GM19463 (cell line): ENCODE results near the gene RPL22.

ENCODE experiments used
- ATAC-seq: cut with Tn5 transposase; IDR thresholded peaks from one replicate; pipeline ENCODE4 v1.9.1; 2021; ENCODE audit warnings: mild to moderate bottlenecking, moderate library complexity; ENCODE audit not compliant: unreplicated experiment

Gene RPL22

GRCh38 chr1:6157132-6157527 lies 42.3 kb downstream of the RPL22 start:
- ATAC-seq = no peak

GRCh38 chr1:6154525-6155319 lies 44.7 kb downstream of the RPL22 start:
- ATAC-seq = no peak

DNA sequence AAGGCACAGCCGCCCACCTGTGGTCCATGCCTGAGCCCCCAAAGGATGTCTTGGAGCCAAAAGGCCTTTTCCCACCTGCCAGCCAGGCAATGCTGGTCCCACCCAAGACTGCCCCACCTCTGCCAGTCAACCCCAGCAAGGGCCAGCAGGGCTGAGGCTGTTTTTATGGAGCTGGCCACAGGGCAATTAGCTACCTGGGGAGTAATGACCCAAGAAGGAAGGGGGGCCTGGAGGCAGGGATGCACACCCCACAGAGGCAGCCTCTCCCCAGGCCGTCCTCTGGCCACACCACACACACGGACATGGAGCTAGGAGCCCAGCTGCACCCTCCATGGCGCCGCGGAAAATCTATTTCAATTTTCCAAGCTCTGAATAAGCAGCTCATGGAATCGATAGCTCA lies 46.5 kb downstream of the RPL22 start:
- ATAC-seq = no peak

DNA sequence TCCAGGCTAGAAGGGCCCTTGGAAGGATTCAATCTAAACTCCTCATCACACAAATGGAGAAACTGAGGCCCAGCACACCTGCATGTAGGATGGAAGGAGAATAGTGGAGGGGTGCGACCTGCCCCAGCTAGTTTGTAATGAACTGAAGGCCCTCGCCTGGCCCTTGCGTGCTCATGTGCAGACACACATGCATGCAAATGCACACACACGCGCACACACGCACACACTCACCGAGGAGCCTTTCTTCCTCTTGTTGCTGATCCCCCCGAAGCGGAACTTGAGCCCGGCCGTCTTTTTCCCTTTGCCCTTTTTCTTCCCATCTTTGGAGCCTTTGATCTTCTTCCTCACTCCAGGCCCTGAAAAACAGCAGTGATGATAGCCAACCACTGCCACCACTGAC lies 47.2 kb downstream of the RPL22 start:
- no peak for ATAC-seq

GRCh38 chr1:6151291-6151822 lies 48.0 kb downstream of the RPL22 start:
- no peak for ATAC-seq

- no peak for ATAC-seq
These were observed 49.1 kb downstream of the RPL22 start for GRCh38 chr1:6150006-6150938.

DNA sequence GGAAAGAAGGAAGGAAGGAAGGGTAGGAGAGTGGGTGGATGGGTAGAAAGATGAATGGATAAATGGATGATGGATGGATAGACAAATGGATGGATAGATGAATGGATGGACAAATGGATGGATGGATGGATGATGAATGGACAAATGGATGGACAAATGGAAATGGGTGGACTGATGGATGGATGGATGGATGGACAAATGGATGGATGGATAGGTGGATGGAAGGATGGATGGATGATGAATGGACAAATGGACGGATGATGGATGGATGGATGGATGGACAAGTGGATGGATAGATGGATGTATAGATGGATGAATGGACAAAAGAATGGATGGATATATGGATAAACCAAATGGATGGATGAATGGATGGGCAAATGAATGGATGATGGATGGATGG lies 49.8 kb downstream of the RPL22 start:
- ATAC-seq = no peak

- no peak for ATAC-seq
These were observed 50.7 kb downstream of the RPL22 start for GRCh38 chr1:6148497-6149241.

DNA sequence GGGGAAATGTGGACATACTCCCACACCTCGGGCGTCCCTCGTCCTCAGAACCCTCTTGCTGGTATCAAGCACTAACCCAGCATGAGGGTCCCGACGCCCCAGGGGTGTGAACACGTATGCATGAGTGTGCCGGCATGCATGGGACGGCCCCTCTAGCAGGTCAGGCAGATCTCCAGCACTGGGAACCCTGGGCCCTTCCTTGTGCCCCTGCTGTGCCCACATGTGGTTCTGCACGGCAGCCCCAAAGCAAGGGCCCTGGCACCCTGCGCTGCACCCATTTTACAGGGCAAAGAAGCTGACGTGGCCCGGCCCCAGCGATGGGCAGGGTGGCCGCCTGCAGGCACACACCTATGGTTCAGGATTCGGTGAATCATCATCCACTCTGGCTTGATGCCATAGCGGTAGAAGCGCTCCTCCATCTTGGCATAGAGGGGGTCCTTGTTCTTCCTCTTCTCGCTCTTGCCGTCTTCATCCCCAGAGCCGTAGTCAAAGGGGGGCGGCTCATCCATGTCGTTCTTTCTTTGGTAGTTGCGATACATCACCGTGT lies 53.5 kb downstream of the RPL22 start:
- no peak for ATAC-seq

DNA sequence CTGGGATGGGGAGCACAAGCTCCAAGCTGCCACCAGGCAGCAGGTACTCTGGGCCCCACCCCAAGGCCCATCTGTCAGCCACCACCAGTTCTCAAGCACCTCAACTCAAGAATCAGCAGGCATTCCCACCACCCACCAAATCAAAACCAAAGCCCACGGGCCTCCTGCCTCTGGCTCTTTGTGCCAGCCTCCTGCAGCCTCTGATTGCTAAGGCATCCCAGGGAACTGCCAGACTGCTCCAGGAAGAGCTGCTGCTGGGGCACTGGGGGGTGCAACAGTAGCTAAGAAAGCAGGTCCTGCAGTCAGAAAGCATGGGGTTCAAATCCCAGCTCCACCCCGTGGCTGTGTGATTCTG lies 54.0 kb downstream of the RPL22 start:
- no peak for ATAC-seq

DNA sequence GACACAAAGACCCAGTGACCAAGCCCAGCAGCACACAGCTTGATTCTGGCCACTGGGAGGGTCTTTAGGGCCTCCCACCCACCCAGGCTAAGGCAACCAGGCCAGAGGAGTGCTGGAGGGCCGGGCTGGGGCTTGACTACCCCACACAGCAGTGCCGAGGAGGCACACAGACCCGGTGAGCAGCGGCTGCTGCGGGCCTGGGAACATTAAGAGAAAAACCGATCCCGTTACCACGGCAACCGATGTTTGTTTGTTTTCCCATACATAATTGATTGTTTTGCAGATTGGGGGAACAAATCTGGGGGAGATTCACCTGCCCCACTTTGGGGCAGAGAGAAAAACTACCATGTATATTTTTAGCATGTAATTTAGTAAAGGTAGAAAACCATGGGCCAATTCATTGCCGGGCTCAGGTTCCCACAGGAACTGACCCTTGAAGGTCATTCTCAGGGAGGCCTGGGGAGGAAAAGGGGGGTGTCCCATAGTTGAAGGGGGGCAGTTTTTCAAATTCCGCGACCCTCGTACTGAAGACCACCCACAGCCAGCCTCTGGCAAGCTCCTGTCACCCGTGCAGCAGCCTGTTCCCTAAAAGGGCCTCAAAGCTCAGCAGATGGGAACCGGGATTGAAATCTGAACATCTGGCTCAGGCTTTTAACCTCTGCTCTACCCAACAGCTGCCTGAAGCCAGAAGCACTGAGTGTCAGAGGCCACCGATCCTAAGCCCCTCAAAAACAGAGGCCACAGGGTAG lies 54.6 kb downstream of the RPL22 start:
- no peak for ATAC-seq

- ATAC-seq = no peak
These were observed 55.2 kb downstream of the RPL22 start for GRCh38 chr1:6144175-6144574.

DNA sequence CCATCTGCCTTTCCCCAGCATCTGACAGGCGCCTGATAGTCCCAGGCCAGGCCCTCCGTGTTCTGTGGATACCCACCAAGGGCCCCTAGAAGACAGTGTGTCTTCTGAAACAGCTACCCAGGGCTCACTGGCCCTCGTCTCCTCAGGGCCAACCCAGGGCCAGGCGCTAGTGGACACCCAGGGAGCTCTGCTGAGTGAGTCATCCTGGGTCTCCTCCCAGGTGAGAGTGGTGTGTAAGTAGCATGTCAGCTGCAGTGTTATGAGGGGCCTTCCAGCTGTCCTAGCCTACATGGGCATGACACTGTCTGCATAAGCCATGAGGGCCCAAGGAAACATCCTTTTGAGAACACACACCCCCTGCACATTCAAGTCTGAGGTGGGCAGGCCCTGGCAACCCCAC lies 56.0 kb downstream of the RPL22 start:
- ATAC-seq = no peak

DNA sequence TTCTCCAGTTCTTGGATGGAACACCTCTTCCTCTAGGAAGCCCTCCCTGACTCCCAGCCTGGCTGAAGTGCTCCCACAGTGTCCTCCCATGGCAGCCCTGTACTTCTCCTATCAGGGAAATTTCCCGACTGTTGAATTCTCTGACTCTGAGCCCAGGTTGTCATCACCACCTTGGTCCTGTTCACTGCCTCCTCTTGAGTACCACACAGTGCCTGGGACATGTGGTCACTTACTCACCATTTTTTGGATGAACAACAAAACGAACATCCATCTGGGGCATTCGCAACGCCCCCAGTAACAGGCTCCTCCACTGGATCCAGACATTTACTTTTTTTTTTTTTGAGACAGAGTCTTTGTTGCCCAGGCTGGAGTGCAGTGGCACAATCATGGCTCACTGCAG lies 56.7 kb downstream of the RPL22 start:
- no peak for ATAC-seq

DNA sequence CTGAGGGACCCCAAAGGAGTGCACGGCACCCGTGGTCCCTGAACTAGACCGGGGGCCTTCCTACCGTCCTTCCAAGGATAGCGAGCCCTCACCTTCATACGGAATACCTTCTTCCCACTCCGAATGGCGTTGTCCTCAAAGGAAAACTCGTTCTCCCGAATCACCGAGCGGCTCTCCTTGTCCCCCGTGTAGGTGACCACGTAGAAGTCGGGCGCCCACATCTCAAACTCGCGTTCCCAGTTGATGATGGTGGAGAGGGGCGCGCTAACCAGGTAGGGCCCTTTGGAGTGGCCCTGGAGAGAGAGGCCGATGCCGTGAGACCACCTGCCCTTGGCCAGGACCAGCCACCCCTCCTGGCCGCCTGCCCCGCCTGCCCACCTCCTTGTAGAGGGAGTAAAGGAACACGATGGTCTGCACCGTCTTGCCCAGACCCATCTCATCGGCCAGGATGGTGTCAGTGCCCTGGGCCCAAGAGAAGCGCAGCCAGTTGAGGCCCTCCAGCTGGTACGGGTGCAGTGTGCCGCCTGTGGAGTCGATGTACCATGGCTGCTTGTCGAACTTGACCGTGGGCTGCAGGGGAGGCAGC lies 57.3 kb downstream of the RPL22 start:
- ATAC-seq = no peak

- no peak for ATAC-seq
These were observed 57.8 kb downstream of the RPL22 start for GRCh38 chr1:6141592-6141991.

- ATAC-seq = no peak
These were observed 59.0 kb downstream of the RPL22 start for GRCh38 chr1:6140413-6140812.

GRCh38 chr1:6137758-6138157 lies 61.6 kb downstream of the RPL22 start:
- ATAC-seq = no peak

DNA sequence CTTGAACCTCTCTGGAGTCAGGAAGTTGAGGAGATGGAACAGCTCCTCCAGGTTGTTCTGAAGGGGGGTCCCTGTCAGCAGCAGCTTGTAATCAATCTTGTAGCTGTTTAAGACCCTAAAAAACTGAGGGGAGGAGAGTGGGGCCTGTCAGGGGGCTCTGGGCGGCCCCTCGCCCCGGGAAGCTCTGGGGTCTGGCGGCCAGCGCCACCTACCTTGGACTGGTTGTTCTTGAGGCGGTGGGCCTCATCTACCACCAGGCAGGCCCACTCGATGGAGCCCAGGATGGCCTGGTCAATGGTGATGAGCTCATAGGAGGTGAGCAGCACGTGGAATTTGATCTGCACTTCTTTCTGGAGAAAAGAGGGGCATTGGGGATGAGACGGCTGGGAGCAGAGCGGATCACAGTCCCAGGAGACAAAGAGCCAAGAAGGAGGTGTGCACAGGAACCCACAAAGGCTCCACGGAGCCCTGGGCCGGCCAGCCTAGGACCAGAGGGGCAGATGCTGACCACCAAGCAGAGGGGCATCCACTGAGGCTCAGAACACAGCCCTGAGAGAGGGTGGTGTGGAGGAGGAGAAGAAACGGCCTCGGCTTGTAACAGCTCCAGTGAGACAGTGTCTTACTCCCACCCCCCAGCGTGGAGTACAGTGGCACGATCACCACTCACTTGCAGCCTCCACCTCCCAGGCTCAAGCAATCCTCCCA lies 62.7 kb downstream of the RPL22 start:
- no peak for ATAC-seq
